ENCODE results near the gene NDST1.

- no peak for TF ChIP-seq POLR2A (IDR thresholded peaks at IDR 0.05)
- no peak for TF ChIP-seq CTCF (IDR thresholded peaks at IDR 0.05 in 4 of 5, conservative IDR thresholded peaks at IDR 0.05 in 1 of 5)
These were observed 16.1 kb upstream of the NDST1 start for GRCh38 chr5:150491876-150492275.

All from gastrocnemius medialis (tissue), 4 donors.